Hair follicular keratinocyte (primary cell): Measurements from ENCODE around the gene FAM163A. TPM values are rescaled to one million over a fixed set of nuclear protein-coding genes. Genes with fewer than 3 reads are reported as not detected.

ENCODE experiments used
- total RNA-seq: library from RNA; depleted of rRNA; stranded (reverse); fragments of >200 nt; gene quantifications from 2 replicates; pipeline ENCODE4 v1.2.3, GENCODE V29; 2015

The FAM163A gene
- total RNA-seq = not detected in 2 replicates

DNA sequence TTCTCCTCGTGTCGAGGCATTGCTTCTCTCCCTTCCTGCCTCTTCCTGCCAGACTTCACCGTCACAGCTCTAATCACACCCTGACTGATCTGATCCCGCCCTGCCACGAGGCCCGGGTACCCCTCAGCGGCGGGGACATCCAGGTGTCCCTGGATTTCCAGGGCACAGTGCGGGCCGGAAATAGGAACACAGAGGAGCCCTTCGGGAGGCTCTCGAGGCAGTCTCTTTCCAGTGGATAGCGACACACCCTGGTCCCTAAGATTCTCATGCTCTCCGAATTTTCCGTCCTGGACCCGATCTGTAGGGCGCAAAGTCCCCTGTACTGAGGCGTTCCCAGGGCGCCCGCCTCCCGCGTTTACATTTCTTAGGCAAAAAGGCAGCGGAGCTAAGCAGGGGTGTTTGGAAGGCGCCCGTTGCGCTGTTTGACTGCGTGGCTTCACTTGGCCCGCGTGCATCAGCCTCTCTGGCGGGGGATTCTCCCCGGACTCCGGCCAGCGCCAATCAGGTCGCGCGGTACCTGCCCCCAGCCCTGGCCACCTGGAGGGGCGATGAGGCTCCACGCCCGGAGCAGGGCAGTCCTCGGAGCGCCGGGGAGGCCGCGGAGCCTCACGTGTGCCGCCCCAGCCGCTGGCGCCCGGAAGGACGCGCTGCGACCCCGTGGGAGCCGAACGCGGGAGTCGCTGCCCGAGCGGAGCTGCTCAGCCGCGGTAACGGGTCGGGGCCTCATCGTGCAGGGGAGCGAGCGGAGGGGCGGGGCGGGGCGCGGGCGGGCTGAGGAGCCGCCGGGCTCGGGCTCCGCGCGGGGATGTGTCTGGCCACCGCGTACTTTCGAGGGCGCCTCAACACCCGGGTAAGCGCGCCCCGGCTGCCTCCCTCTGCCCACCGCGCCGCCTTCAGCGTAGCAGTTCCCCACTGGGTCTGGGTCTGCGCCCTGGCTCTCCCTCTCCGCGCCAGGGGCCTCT, at the start of gene FAM163A:
Gene FAM163A, plus strand, starts transcription at position 575 of the 962 bp plus-strand sequence. CDS start 69,807 bp downstream, outside the sequence.

Other genes starting within 250 kb of the FAM163A start
- gene NPHS2, start 167.3 kb upstream of the FAM163A start, total RNA-seq = not detected in 2 replicates
- gene TDRD5, start 151.5 kb upstream of the FAM163A start, total RNA-seq = not detected in 2 replicates
- gene TOR1AIP2, start 134.5 kb downstream of the FAM163A start, total RNA-seq = 42.2 and 45.9 TPM in 2 replicates
- 33.2 and 43.0 TPM in 2 replicates for gene TOR1AIP1, start 139.0 kb downstream of the FAM163A start, total RNA-seq
- gene CEP350, start 211.5 kb downstream of the FAM163A start, total RNA-seq = 19.0 and 20.2 TPM in 2 replicates